HG03571 (cell line): ENCODE measurements around the gene MMP23B.
"Not testable (repeated sequence)": the region's sequence is repeated elsewhere in the genome, so short reads cannot be mapped to it uniquely, and the experiment has no call there.

Experiments used
- ATAC-seq: cut with Tn5 transposase; IDR thresholded peaks from one replicate; pipeline ENCODE4 v1.9.1; 2021; ENCODE audit not compliant: unreplicated experiment

The MMP23B gene

GRCh38 chr1:1664318-1664717, 32.3 kb downstream of the MMP23B start:
- not testable (repeated sequence) for ATAC-seq

GRCh38 chr1:1664941-1665814, 33.2 kb downstream of the MMP23B start:
- no peak for ATAC-seq

- no peak for ATAC-seq
These were observed 33.9 kb downstream of the MMP23B start for GRCh38 chr1:1665815-1666251.

- no peak for ATAC-seq
These were observed 34.6 kb downstream of the MMP23B start for GRCh38 chr1:1666526-1666925.

GRCh38 chr1:1669468-1670440, 37.8 kb downstream of the MMP23B start:
- ATAC-seq: no peak

GRCh38 chr1:1670866-1671265, 38.9 kb downstream of the MMP23B start:
- no peak for ATAC-seq

GRCh38 chr1:1671365-1672119, 39.6 kb downstream of the MMP23B start:
- no peak for ATAC-seq

- no peak for ATAC-seq
These were observed 40.4 kb downstream of the MMP23B start for GRCh38 chr1:1672181-1672965.

- ATAC-seq: not testable (repeated sequence)
These were observed 42.8 kb downstream of the MMP23B start for GRCh38 chr1:1674806-1675205.

- ATAC-seq: not testable (repeated sequence)
These were observed 43.2 kb downstream of the MMP23B start for GRCh38 chr1:1675218-1675617.

- ATAC-seq: not testable (repeated sequence)
These were observed 44.1 kb downstream of the MMP23B start for GRCh38 chr1:1676087-1676486.

- peak; percentile 66 for ATAC-seq
These were observed 46.0 kb downstream of the MMP23B start for GRCh38 chr1:1677718-1678580.

GRCh38 chr1:1678581-1679380, 46.8 kb downstream of the MMP23B start:
- no peak for ATAC-seq

- ATAC-seq: no peak
These were observed 48.3 kb downstream of the MMP23B start for GRCh38 chr1:1680031-1680911.

GRCh38 chr1:1680912-1681273, 48.9 kb downstream of the MMP23B start:
- ATAC-seq: no peak

GRCh38 chr1:1683104-1683905, 51.3 kb downstream of the MMP23B start:
- no peak for ATAC-seq
